CD14-positive monocyte (primary cell): ENCODE data around the gene OR7C1. TPM values are rescaled to one million over a fixed set of nuclear protein-coding genes. Genes with fewer than 3 reads are reported as not detected.
A peak's percentile ranks its signal among the peaks of the same experiment; 100 is the strongest.
"Not testable (repeated sequence)": the region's sequence is repeated elsewhere in the genome, so short reads cannot be mapped to it uniquely, and the experiment has no call there.

Source experiments
- DNase-seq, 3 donors: peaks; one replicate each; pipeline ENCODE4 v3.0.0-alpha.2; 2011 to 2022
- H2AFZ ChIP-seq: 2 replicates; pipeline ENCODE4 v1.6.0; 2012; ENCODE audit warnings: mild to moderate bottlenecking, low read depth, low read length, inconsistent platforms; ENCODE audit not compliant: insufficient read depth, poor library complexity, severe bottlenecking
- H3K27ac ChIP-seq, 2 donors: 1 replicate in 1 of 2; 2 replicates in 1 of 2; pipeline ENCODE4 v1.5.1; 2012 to 2013; ENCODE audit warnings: low read length in 2 of 2, control low read depth in 1 of 2, inconsistent platforms in 1 of 2, low read depth in 1 of 2, mild to moderate bottlenecking in 1 of 2
- H3K27me3 ChIP-seq, 2 donors: one replicate each; pipeline versions ENCODE4 v1.6.0 to v1.6.1; 2011 to 2013; ENCODE audit warnings: low read length in 2 of 2; ENCODE audit not compliant: control insufficient read depth in 2 of 2, insufficient read depth in 2 of 2
- H3K36me3 ChIP-seq, 2 donors: replicated peaks in 1 of 2; 1 replicate in 1 of 2; 2 replicates in 1 of 2; pipeline versions ENCODE4 v1.5.1 to v1.6.1; 2012 to 2013; ENCODE audit warnings: low read length in 2 of 2, control low read depth in 1 of 2, inconsistent platforms in 1 of 2, mild to moderate bottlenecking in 1 of 2; ENCODE audit not compliant: insufficient read depth in 2 of 2, control insufficient read depth in 1 of 2
- H3K4me1 ChIP-seq, 2 donors: 1 replicate in 1 of 2; 2 replicates in 1 of 2; pipeline versions ENCODE4 v1.5.1 to v1.6.1; 2012 to 2013; ENCODE audit warnings: low read length in 2 of 2, control low read depth in 1 of 2, inconsistent platforms in 1 of 2, mild to moderate bottlenecking in 1 of 2, moderate library complexity in 1 of 2; ENCODE audit not compliant: insufficient read depth in 2 of 2, control insufficient read depth in 1 of 2
- H3K4me2 ChIP-seq: replicated peaks from 2 replicates; pipeline ENCODE3; 2012; ENCODE audit warnings: low read length, moderate library complexity, mild to moderate bottlenecking; ENCODE audit not compliant: poor library complexity, severe bottlenecking; ENCODE audit errors: extremely low read depth
- H3K4me3 ChIP-seq, 3 experiments: fragments of 200-600 bp in 1 of 3; sonication (generic) in 1 of 3; replicated peaks in 1 of 3; 1 replicate in 2 of 3; 2 replicates in 1 of 3; pipeline ENCODE4 v1.5.1; 2011 to 2013; ENCODE audit warnings: low read length in 3 of 3, mild to moderate bottlenecking in 3 of 3, control low read depth in 2 of 3, low read depth in 2 of 3, inconsistent platforms in 1 of 3, moderate library complexity in 1 of 3
- H3K79me2 ChIP-seq: 2 replicates; pipeline ENCODE4 v1.6.0; 2012; ENCODE audit warnings: mild to moderate bottlenecking, control low read depth, inconsistent platforms, low read length, moderate library complexity; ENCODE audit not compliant: insufficient read depth
- H3K9ac ChIP-seq: 2 replicates; pipeline ENCODE4 v1.6.0; 2017; ENCODE audit warnings: low read length, mild to moderate bottlenecking; ENCODE audit not compliant: insufficient read depth, poor library complexity, severe bottlenecking
- H3K9me3 ChIP-seq, 2 donors: replicated peaks in 1 of 2; 1 replicate in 1 of 2; 2 replicates in 1 of 2; pipeline versions ENCODE4 v1.5.1 to v1.6.1; 2012 to 2013; ENCODE audit warnings: low read length in 2 of 2, control low read depth in 1 of 2; ENCODE audit not compliant: control insufficient read depth in 1 of 2, insufficient read depth in 1 of 2
- H4K20me1 ChIP-seq: 2 replicates; pipeline ENCODE4 v1.6.0; 2012; ENCODE audit warnings: mild to moderate bottlenecking, low read length, control low read depth, moderate library complexity; ENCODE audit not compliant: insufficient read depth
- H3K27ac Mint-ChIP-seq, 7 donors: one replicate each; pipeline ENCODE4 v1.8.0; 2020; ENCODE audit warnings: mild to moderate bottlenecking in 7 of 7, mixed read lengths in 7 of 7, moderate library complexity in 6 of 7, inconsistent platforms in 2 of 7
- H3K27me3 Mint-ChIP-seq, 3 donors: one replicate each; pipeline ENCODE4 v1.8.0; 2021 to 2022; ENCODE audit warnings: low read depth in 3 of 3, mild to moderate bottlenecking in 3 of 3, mixed read lengths in 3 of 3, moderate library complexity in 3 of 3, inconsistent platforms in 1 of 3
- H3K36me3 Mint-ChIP-seq, 2 donors: one replicate each; pipeline ENCODE4 v1.8.0; 2020; ENCODE audit warnings: mixed read lengths in 2 of 2, inconsistent platforms in 1 of 2, mild to moderate bottlenecking in 1 of 2
- H3K4me1 Mint-ChIP-seq: one replicate; pipeline ENCODE4 v1.8.0; 2020; ENCODE audit warnings: mild to moderate bottlenecking, mixed read lengths
- H3K4me3 Mint-ChIP-seq, 2 donors: one replicate each; pipeline ENCODE4 v1.8.0; 2020; ENCODE audit warnings: mild to moderate bottlenecking in 2 of 2, mixed read lengths in 2 of 2, moderate library complexity in 1 of 2
- H3K9me3 Mint-ChIP-seq, 7 donors: one replicate each; pipeline ENCODE4 v1.8.0; 2020 to 2022; ENCODE audit warnings: mixed read lengths in 7 of 7, mild to moderate bottlenecking in 6 of 7, moderate library complexity in 6 of 7, inconsistent platforms in 2 of 7
- WGBS: methylation state at CpG from one replicate; pipeline ENCODE4 v1.1.5; 2013; ENCODE audit warnings: missing lambda C conversion rate; ENCODE audit not compliant: insufficient coverage; 5-methylcytosine and 5-hydroxymethylcytosine counted together
- intact Hi-C, 2 donors: fragments of 100-400 bp; cut with micrococcal nuclease; formaldehyde crosslinking; loops; one replicate each; pipeline versions ENCODE4 v1.15.0 to v1.15.1; 2023
- polyA plus RNA-seq, 3 donors: library from polyadenylated mRNA; depleted of rRNA in 1 of 3; unstranded in 2 of 3; stranded (reverse) in 1 of 3; fragments of 300-500 nt in 2 of 3; fragments of >200 nt in 1 of 3; fragmentation: Illumina TruSeq in 2 of 3; gene quantifications; 1 replicate in 2 of 3; 2 replicates in 1 of 3; pipeline ENCODE4 v1.2.3, GENCODE V29; 2012 to 2021
- TF ChIP-seq, protein P1 (sequence below): fragments of 200-600 bp; IDR thresholded peaks from one replicate; pipeline ENCODE4 v1.8.0; 2022; ENCODE audit warnings: antibody characterized with exemption, mild to moderate bottlenecking

Gene OR7C1
- polyA plus RNA-seq, 3 donors: 0.02 to 0.15 TPM; not detected in 1

DNA sequence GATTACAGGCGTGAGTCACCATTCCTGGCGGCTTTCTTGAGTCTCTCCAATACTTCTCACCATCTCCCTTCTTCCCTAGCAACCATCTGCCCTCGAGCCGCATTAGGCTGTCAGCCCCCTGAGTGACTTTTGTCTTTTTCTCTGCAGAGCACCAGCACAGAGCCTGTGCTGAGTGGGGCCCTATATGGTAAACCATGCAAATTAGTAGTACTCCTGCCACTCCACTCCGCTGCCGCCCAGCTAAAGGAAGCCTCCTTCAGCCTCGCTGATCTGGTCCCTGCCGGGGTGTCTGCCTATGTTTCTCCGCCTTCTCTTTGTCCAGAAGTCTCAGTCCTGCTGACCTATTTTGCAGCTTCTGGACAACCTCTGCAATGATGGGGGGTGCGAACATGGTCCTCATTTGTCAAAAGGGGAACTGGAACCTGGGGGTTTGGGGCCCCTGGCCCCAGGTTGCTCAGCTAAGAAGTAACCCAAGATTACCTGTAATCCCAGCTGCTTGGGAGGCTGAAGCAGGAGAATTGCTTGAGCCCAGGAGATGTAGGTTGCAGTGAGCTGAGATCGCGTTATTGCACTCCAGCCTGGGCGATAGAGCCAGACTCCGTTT is 54.3 kb downstream of the OR7C1 start:
- not testable (repeated sequence) for H3K4me2 ChIP-seq, H3K4me3 ChIP-seq, H3K27me3 Mint-ChIP-seq, H3K36me3 ChIP-seq, H3K9me3 ChIP-seq, H3K36me3 Mint-ChIP-seq, H3K27me3 ChIP-seq, H3K9me3 Mint-ChIP-seq, H3K79me2 ChIP-seq, H4K20me1 ChIP-seq, H3K9ac ChIP-seq, H3K4me3 Mint-ChIP-seq, DNase-seq, H2AFZ ChIP-seq, H3K27ac ChIP-seq
- intact Hi-C loops: loop anchor here in 1 of 2 donors (10.0 kb wide), 2 partner anchors 106 to 406 kb away; partner anchors contain the start of gene ADGRE3
- WGBS: 59% methylated on average over 5 of the region's 14 CpGs
- peaks cover 57% of the 10 kb centered on the region for H3K4me1 Mint-ChIP-seq
- peak overlapping the region in 1 of 7 donors; percentile 57 for H3K27ac Mint-ChIP-seq
- H3K4me1 ChIP-seq: peaks cover 51 to 60% of the 10 kb centered on the region in 2 donors

DNA sequence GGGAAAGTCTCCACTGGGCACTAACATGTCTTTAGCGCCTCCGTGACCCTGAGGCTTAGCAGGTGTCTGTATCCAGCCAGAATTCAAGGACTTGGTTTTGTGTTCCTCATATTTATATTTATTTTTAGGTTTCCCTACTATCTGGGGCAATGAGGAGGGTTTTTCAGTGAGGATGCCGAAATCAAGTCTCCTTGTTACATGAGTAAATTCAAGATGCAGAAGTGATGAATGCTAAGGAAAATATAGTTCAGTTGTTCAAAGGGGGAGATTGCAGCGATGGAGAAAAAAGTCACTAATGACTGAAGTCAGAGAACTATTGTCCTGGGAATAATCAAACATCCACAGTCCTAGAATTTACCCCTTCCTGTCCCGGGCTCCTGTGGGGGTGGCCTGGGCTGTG is 55.8 kb downstream of the OR7C1 start:
- no peak overlapping the region for H3K4me3 ChIP-seq
- peaks cover 52 to 57% of the 10 kb centered on the region in 2 donors for H3K4me1 ChIP-seq
- H3K79me2 ChIP-seq: peaks cover 21% of the 10 kb centered on the region
- peaks cover 0 to 3% (median 0%) of the 10 kb centered on the region in 7 donors for H3K9me3 Mint-ChIP-seq
- H3K9me3 ChIP-seq: no peaks in the 10 kb centered on the region
- H4K20me1 ChIP-seq: peaks cover 24% of the 10 kb centered on the region
- DNase-seq: no peak
- WGBS: 54% methylated on average over 3 of the region's 5 CpGs
- TF ChIP-seq, protein P1, sequence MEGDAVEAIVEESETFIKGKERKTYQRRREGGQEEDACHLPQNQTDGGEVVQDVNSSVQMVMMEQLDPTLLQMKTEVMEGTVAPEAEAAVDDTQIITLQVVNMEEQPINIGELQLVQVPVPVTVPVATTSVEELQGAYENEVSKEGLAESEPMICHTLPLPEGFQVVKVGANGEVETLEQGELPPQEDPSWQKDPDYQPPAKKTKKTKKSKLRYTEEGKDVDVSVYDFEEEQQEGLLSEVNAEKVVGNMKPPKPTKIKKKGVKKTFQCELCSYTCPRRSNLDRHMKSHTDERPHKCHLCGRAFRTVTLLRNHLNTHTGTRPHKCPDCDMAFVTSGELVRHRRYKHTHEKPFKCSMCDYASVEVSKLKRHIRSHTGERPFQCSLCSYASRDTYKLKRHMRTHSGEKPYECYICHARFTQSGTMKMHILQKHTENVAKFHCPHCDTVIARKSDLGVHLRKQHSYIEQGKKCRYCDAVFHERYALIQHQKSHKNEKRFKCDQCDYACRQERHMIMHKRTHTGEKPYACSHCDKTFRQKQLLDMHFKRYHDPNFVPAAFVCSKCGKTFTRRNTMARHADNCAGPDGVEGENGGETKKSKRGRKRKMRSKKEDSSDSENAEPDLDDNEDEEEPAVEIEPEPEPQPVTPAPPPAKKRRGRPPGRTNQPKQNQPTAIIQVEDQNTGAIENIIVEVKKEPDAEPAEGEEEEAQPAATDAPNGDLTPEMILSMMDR: no peak
- H3K4me2 ChIP-seq: no peak overlapping the region
- peaks cover 2 to 4% of the 10 kb centered on the region in 2 donors for H3K36me3 ChIP-seq
- no peak overlapping the region for H2AFZ ChIP-seq
- no peaks in the 10 kb centered on the region for H3K27me3 ChIP-seq
- H3K27me3 Mint-ChIP-seq: peaks cover 4 to 11% (median 6%) of the 10 kb centered on the region in 3 donors
- no peak overlapping the region for H3K4me3 Mint-ChIP-seq
- peak overlapping the region in 5 of 7 donors; percentile 5 to 54 (median 10) for H3K27ac Mint-ChIP-seq
- H3K9ac ChIP-seq: no peak overlapping the region
- peaks cover 2 to 8% of the 10 kb centered on the region in 2 donors for H3K36me3 Mint-ChIP-seq
- H3K27ac ChIP-seq: no peak overlapping the region
- peaks cover 53% of the 10 kb centered on the region for H3K4me1 Mint-ChIP-seq
- intact Hi-C loops: loop anchor here in 1 of 2 donors (10.0 kb wide), 1 partner anchor 204 kb away; the partner anchor contains the start of gene NDUFB7

DNA sequence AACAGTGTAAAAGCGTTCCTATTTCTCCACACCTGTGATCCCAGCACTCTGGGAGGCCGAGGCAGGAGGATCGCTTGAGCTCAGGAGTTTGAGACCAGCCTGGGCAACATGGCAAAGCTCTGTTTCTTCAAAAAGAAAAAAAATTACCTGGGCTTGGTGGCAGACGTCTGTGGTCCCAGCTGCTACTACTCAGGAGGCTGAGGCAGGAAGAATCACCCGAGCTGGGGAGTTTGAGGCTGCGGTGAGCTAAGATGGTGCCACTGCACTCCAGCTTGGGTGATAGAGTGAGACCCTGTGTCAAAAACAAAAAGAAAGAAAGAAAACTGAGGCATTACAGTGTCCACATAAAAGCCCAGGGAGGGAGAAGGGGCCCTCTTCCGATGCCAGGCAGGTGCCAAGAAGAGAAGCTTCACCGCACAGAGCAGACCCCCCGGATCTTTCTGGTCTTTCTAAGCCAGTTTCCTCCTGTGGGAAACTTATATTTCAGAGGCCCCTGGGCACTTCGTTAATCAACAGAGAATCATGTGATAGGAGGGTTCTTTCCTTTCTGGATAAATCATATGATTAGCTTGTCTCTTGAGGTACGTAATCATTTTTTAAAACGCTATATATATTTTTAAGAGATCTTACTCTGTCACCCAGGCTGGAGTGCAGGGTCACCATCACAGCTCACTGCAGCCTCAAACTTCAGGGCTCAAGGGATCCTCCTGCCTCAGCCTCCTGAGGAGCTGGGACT is 56.7 kb downstream of the OR7C1 start, which contains the start of gene ADGRE2:
TSS of gene ADGRE2 (minus strand) at position 451 of the 736 bp plus-strand sequence. CDS start 1,804 bp downstream, outside the sequence.
- 53% methylated on average over 4 of the region's 12 CpGs for WGBS

More for the DNA sequence above, 56.7 kb downstream of the OR7C1 start, which contains the start of gene ADGRE2:
- not testable (repeated sequence) for H3K4me2 ChIP-seq, H3K27me3 ChIP-seq, H3K9me3 Mint-ChIP-seq, H3K4me3 ChIP-seq, H3K27ac ChIP-seq, H2AFZ ChIP-seq, H3K9me3 ChIP-seq, H3K9ac ChIP-seq, DNase-seq
- Mint-ChIP-seq H3K4me1 (peaks cover 53% of the 10 kb centered on the region), H3K4me3 (peak within 1 kb of the TSS in 1 of 2 donors; percentile 42), H3K27me3 (peaks cover 4 to 11% (median 6%) of the 10 kb centered on the region in 3 donors), H3K36me3 (peaks cover 10 to 17% of the 10 kb centered on the region in 2 donors), H3K27ac (peak within 1 kb of the TSS in 6 of 7 donors; percentile 5 to 59 (median 50))
- Histone ChIP-seq H3K79me2 (peaks cover 21% of the 10 kb centered on the region), H3K4me1 (peaks cover 46 to 48% of the 10 kb centered on the region in 2 donors), H4K20me1 (peaks cover 33% of the 10 kb centered on the region), H3K36me3 (peaks cover 9 to 13% of the 10 kb centered on the region in 2 donors)
- intact Hi-C loops: loop anchor here in 1 of 2 donors (10.0 kb wide), 1 partner anchor 203 kb away; the partner anchor contains the start of gene NDUFB7
